GM21786 (cell line): Measurements from ENCODE around the gene SVEP1.

Experiments
- ATAC-seq: cut with Tn5 transposase; IDR thresholded peaks from one replicate; pipeline ENCODE4 v1.9.1; 2021; ENCODE audit not compliant: unreplicated experiment

The SVEP1 gene

DNA sequence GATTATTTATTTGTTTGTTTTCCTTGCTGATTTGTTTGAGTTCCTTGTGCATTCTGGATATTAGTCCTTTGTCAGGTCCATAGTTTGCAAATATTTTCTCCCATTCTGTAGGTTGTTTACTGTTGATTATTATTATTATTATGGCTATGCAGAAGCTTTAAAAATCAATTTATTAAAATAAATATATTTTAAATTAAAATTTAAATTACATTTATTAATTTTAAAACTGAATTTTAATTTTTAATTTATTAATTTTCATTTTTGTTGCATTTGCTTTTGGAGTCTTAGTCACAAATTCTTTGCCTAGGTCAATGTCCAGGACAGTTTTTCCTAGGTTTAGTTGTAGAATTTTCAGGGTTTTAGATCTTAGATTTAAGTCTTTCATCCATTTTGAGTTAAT, 50.9 kb downstream of the SVEP1 start:
- ATAC-seq: no peak

DNA sequence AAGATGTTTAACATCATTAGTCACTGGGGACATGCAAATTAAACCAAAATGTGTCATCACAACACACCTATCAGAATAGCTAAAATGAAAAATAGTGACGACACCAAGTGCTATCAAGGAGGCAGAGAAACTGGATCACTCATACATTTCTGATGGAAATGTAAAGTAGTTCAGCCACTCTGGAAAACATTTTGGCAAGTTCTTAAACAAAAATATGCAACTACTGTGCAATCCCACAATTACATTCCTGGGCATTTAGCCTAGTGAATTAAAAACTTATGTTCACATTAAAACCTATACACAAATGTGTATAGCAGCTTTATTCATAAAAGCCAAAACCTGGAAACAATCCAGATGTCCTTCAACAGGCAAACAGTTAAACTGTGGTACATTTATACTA, 53.1 kb downstream of the SVEP1 start:
- ATAC-seq: no peak

DNA sequence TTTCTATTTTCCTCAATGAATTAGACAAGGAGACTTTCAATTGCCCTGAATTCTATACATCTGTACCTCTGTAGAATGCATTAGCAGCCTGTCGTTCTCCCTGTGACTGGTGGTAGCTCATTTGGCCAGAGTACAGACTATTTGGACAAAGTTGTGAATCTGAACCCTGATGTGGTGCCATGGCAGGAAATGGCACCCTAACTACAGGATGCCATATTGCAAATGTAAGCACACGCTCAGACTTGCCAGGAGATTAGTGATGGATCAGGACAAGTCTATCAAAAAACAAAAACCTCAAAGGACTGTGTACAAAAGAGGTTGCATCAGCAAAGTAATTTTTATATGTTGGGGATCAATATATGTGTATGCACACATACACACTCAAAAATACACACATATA, 58.3 kb downstream of the SVEP1 start:
- no peak for ATAC-seq

DNA sequence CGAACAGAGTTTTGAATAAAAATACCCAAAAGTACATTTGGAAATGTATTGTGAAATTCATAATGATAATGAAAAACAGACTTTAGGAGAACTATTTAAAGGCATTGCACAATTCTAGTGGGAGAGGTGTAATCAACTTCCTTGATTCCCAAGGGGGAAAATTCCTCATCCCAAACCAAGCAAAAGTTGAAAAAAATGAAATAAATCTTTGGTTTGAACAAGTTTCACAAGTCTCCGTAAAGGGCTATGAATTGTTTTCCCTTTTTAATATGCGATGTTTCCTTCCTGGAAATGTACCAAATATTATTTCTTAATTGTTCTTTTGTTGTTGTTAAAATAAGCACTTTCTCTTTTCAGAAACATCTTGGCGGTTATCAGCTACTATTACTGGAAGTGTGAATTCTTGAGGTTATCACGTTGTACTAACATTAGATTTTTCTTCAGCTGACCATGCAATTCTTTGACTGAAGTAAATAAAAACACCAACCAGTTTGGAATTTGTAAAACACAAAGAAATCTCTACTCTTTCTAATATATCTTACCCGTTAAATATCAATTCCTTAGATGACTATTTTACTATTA, 59.3 kb downstream of the SVEP1 start:
- ATAC-seq: no peak

DNA sequence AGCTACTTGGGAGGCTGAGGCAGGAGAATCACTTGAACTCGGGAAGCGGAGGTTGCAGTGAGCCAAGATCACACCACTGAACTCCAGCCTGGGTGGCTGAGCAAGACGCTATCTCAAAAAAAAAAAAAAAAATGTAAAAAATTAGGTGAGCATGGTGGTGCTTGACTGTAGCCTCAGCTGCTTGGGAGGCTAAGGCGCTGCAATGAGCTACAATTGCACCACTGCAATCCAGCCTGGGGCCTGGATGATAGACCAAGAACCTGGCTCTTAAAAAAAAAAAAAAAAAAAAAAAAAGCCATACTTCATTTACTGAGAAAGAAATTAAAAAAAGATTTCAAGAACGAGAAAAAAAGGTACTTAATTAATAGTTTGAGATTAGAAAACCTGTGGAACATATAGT, 62.1 kb downstream of the SVEP1 start:
- no peak for ATAC-seq

DNA sequence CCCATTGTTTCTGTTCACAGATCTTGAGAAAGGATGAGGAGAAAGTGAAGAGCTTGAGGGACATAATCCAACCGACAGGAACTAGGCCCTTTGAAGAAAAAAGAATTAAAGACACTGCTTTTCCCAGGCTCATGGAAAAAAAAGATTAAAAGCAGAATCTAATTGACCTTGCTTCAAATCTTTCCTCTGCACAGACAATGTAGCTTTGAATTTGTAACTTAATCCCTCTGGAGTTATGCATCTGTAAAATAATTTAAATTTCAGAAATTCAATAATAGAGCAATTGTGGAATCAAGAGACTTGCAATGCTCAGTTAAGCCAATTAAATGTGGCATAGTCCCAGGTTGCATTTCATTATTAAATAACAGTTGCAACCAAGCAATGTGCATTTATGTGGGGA, 64.6 kb downstream of the SVEP1 start:
- ATAC-seq: no peak

DNA sequence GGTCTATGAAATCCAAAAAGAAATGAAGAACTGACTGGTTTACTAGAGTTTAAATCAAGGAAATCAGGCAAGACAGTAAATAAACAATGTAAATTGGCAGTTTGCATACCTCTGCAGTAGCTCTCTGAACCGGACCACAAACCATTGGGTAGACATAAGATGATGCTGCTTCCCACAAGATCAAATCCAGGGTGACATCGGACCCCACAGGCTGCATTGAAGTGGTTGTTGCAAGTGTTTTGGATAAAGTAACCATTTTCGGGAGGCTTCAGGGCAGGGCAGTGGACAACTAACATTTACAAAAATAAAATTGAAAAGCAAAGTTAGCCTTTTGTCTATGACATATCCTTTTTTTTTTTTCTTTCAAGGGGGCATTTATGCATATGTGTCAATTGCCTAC, 66.7 kb downstream of the SVEP1 start:
- ATAC-seq: no peak

DNA sequence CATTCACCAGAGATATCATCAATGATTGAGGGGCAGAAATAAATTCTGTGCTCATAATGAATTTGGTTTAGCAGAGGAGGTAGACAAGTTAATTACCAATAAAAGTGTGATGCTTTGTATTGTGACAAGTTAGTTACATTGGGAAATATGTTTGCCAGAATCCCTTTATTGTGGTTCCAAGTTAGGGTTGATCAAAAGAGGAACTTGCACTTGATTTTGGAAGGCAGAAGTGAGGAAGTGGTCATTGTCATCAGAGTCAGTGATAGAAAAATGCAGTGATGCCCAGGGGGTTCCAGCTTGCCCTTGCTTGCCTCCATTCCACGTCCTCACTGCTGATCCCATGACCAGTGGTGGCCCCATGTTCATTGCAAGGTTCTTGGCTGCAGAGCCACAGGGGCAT, 69.7 kb downstream of the SVEP1 start:
- no peak for ATAC-seq

DNA sequence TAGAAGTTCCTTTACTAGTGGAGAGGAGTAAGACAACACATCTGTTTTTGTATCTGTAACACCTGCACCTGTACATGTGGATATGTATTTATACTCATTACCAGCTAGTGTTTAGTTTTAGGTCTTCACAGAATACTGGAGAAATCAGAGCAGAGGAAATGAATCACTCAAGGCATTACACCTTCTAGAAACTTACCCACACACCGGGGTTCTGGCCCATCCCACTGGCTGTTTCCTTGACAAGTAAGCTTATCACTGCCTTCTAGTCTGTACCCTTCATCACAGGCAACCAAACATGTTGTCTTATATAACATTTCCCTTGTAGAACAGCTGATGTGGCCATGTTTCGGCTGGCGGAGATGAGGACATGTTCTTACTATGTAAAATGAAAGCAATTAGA, 76.7 kb downstream of the SVEP1 start:
- no peak for ATAC-seq

DNA sequence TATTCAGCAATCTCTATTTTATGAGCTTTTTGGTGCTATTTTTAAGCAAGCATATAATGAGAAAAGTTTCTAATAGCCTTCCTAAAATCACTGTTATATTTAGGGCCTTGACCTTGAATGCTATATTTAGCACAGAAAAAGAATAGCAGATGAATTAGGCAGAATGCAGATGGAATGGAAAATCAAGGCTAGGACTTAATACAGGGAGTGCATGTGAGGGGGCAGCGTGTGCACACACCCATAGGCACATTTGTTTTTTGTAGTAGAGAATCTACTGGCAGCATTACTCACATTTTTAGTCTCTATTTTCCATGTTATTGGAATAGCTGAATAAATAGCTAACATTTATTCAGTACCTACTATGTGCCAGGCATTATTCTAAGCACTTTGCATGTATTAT, 79.9 kb downstream of the SVEP1 start:
- no peak for ATAC-seq

DNA sequence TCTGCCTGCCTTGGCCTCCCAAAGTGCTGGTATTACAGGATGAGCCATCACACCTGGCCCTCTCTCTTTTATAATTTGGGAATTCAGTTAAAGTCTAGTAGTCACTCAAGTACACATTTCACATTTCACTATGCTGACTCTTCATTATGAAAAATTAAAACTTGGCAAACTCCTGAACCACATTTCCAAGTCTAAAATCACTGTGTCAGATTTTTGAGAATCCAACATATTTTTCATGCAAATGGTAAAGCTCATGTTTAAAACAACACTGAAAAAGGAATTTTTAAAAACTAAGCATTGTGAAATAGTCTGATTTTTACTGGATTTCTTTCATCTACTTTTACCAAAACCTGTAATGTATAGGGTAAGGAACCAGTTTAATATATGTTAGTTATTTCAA, 92.3 kb downstream of the SVEP1 start:
- no peak for ATAC-seq

DNA sequence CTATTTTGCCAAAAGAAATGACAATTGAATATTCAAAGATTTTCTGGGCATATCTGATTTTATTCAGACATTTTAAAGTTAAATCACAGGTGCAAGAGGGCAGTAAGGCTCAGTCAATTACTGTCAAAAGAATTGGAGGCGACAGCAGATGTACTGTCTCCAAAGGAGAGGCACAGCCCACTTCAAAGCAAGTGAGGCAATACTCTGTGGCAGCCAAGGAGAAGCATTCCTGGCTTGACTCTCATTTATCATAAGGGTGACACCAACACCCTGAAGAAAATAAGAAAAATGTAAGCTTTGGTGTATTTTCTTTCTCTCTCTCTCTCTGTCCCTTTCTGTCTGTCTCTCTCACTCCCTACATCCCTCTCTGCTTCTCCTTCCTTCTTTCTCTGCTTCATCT, 93.3 kb downstream of the SVEP1 start:
- no peak for ATAC-seq

DNA sequence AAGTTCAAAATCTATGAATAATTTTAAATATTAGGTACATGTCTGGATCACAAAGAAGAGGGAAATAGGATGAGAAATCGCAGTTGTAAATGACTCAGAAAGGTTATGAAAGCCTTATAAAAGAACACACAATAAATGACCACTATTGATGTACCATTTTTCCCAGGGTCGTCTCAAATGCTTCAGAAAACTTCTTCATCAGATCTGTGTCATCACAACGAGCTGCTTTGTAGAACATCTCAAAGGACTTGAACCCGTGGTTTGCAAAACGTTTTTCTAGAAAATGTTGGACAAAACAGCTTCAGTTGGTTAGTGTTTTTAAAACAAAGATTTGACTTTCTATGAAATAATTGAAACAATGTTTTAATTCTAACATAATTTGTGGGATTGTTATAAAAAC, 100.1 kb downstream of the SVEP1 start:
- no peak for ATAC-seq

DNA sequence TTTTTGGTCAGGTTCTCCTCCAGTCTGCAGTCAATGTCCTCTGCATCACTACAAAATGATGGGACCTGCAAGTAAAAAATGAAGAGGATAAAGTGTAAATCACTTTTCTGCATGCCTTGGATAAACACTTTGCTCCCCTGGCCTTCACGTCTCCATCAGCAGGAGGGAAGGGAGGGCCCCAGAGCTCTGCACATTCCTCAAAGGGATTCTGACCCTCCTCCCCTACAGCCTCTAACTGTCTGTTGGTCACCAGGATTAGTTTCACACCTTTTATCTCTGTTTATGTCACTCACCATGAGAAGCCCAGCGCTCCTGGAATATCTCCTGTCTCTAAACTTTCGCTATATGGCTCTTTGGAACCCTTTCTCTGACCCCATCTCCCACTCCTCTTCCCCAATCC, 103.3 kb downstream of the SVEP1 start:
- ATAC-seq: no peak

DNA sequence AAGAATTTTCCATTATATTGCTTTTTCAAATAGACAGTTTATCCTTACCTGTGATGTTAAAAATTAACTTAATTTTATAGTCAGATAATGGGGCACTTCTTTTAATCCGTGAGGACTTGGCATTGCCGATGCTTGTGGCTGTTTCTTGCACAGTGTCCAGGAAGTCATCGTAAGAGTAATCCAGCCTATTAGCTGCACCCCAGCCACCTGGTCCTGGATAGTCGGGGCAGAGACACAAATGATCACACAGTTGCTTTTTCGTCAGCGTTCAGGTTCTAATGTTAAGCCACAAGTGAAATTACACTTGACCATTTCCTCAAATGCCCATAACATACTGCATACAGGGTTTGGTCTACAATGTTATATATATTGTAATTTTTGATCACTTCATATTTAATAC, 107.4 kb downstream of the SVEP1 start:
- no peak for ATAC-seq

DNA sequence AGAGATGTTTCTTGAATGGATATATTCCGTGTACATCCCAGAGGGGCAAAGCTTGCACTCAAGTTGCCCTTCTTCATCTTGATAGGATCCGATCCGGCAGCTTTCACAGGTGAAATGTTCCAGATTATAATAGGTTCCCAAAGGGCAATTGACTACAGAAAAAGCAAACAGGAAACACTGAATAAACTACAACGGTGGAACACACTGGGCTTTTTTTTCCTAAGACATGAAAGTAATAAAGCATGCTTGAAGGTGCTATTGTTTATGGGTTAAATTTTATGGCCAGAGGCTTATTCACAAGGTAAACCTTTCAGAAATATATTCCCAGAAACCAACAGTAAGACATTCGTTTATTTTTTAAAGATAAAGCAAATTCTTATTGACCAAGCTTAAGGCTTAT, 110.6 kb downstream of the SVEP1 start:
- no peak for ATAC-seq

DNA sequence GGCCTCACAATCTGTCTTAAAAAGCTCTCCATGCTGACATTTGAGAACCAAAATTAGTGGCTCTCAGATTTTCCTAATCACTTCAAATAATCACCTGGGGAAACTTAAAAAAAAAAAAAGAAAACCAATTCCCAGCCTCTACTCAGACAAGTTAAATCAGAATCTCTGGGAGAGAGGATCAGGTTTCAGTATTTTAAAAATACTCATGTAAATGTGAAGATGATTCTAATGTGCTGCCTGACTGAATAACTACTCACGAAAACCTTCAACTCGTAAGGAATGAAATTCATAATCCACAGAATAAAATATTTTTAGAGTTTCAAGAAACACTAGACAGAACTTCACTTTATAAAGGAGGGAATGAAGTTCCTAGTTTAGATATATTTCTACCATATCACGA, 114.4 kb downstream of the SVEP1 start:
- no peak for ATAC-seq

DNA sequence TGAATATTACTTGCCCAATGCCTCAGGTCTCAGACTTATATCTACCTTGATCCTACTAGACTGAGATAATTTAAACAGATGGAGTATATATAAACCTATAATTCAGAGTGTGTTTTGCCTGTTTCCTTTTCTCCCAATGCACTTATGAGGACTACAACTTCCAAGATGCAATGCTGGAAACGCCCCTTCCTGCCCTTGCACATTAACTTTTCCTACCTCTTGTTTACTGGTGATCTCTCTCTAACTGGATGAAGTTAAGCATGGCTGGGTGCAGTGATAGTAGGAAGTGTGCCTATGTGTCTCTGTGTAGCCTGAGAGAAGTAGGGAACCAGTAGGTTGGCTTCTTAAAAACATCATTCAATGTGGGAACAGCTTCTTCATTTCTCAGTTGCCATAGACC, 115.2 kb downstream of the SVEP1 start:
- no peak for ATAC-seq

DNA sequence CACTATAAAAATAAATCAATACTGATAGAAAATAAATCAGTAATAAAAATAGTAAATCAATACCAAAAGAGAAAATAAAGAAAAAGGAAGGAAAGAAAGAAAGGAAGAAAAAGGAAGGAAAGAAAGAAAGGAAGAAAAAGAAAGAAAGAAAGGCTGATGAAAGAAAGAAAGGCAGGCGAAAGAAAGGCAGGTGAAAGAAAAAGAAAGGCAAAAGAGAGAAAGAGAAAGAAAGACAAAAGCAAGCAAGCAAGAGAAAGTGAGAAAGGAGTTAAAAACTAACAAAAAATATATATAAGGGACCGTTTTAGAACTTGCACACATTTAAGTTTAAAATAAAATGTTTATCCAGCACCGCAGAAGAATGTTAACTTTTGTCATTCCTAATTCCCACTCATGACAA, 116.0 kb downstream of the SVEP1 start:
- no peak for ATAC-seq

DNA sequence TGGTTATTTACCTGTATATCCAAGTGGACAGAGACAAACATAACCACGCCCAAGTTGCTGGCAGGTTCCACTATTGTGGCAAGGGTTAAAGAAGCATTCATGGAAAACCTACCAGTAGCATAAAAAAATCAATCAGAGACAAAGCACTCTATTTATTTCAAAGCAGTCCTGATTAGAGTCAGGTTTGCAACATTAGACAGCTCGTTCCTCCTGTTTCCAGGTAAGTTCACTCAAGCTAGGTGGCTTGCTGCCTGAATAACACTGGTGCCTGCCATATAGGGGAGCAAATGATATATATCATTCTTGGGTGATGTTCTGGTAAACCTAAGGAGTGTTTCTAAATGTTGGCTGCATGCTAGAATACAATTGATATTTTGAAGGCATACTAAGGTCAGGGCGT, 122.3 kb downstream of the SVEP1 start:
- no peak for ATAC-seq

DNA sequence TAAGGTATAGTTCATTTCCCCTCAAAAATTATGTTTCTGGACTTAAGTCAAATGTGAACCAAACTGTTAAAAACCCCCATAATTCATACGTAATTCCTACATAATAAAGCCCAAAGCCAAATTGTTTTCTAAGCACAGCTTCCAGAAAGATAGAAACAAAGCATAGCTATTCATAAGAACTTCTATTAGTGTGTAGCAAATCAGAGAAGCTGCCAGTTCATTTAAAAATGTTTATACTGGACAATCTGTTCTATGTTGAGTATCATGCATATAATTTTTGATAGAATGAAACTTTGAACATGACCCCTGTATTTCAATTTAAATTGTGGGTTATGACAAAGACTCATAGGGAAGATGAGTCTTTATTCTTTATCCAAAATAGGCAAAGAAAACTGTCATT, 122.9 kb downstream of the SVEP1 start:
- ATAC-seq: no peak

DNA sequence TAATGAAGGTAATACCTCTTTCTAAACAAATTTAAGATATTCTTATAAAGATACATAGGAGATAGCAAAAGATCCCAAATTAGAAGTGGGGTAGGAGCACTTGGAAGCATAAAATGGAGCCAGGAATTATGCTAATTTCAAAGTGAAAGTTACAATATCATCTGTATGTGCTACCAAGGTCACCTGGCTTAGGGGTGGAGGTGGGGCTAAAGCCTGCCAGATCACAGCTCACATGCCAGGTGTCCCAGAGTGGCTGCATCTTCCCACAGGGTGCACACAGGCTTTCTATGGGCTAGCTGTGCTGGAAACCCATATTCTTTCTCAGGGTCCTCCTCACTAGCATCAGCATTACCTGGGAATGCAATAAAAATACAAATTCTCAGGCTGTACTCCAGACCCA, 123.7 kb downstream of the SVEP1 start:
- ATAC-seq: no peak

DNA sequence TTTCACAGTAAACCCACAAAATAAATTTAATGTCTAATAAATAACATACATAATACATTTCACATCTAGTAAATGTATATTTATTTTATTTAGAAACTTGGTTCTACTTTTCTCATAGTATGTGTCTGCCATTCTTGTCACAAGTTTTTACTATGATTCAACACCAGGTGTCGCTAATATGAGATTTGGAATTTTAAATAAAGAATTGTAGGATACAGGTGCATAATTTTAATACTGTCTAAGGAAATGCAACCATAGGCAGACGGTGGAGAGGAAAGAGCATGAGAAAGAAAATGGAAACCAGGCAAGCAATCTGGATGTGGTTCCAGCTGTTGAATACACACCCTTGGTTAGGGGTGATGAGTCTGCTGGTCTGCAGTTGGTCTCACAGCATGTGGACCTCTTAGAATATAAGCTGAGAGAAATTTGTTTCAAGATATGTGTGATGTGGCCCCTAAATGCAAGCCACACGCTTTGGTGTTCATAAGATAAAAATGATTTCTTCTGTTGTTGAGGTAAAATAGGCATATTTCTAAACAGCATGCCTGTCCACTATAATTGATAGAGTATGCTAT, 127.2 kb downstream of the SVEP1 start:
- no peak for ATAC-seq

DNA sequence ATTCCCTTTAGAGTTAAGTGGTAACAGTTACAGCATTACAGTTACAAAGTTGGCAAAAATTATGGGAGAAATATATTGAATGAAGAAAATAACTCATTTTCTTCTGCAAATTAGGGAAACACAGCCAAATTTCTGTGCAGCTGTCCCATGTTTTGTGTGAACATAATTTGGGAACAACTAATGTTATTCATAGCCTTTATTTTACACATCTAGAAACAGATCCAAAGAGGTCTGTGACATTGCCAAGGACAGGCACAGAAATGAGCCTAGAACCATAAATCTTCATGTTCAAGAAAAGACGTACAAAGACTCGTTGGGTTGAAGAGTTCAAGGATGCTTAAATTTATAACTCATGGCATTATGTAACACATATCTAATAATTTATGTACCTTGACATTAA, 127.8 kb downstream of the SVEP1 start:
- ATAC-seq: no peak
